22Rv1 (cell line): ENCODE data around the gene SEC31A.
"Not testable (repeated sequence)": the region's sequence is repeated elsewhere in the genome, so short reads cannot be mapped to it uniquely, and the experiment has no call there.

Source experiments
- H3K27ac ChIP-seq: fragments of 450-650 bp; 2 replicates; pipeline ENCODE4 v1.5.1; 2017
- CTCF ChIP-seq: fragments of 450-650 bp; IDR thresholded peaks from 2 replicates; pipeline ENCODE4 v1.5.1; 2017; ENCODE audit warnings: mild to moderate bottlenecking
- ZFX ChIP-seq: fragments of 450-650 bp; IDR thresholded peaks from 2 replicates; pipeline ENCODE4 v1.6.1; 2017; ENCODE audit warnings: antibody characterized with exemption, borderline replicate concordance

The SEC31A gene

GRCh38 chr4:82820689-82821088, 70.3 kb downstream of the SEC31A start:
- TF ChIP-seq ZFX (no peak), CTCF (no peak)
- H3K27ac ChIP-seq, result no peak overlapping the region

DNA sequence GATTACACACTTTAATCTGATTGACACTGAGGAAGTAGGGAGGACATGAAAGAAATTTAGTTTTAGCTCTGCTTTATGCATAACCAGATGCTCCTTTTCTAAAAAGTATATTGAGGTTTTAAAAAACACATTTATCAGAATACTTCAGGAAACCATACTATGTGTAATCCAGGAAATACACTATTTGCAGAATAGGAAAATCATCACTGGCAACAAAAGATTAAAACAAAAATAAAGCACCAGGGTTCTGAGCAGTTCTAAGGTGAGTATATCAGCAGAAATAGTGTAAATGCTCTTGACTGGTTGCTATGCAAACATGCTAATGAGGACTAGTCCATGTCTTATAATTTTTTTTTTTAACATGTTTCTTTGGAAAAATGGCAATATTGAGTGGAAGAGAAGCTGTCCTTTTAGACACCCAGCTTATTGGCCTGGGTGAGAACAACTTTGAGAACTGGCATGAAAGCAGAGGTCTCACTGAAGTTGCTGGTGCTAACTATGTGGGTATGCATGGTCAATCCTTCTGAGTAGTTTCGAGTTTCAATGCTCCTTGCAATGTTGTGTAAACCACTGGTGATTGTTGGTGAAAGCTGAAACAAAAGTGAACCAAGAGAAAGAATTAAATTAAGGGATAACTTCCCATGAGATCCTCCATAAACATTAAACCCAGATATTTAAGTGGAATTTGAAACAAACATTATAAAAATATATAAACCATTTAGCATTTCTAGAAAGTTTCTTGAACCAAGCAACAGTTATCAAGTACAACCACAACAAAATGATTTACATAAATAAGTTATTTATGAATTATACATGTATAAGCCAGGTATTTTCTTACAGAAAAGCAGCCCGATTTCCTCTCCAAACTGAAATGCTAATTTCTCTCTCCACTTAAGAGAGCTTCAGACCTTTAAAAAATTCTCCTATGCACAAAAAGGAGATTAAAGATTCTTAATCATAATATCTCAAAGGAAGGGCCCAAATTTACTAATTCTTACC, 72.0 kb downstream of the SEC31A start:
- H3K27ac ChIP-seq, result no peak overlapping the region
- TF ChIP-seq CTCF, result no peak
- TF ChIP-seq ZFX, result no peak

DNA sequence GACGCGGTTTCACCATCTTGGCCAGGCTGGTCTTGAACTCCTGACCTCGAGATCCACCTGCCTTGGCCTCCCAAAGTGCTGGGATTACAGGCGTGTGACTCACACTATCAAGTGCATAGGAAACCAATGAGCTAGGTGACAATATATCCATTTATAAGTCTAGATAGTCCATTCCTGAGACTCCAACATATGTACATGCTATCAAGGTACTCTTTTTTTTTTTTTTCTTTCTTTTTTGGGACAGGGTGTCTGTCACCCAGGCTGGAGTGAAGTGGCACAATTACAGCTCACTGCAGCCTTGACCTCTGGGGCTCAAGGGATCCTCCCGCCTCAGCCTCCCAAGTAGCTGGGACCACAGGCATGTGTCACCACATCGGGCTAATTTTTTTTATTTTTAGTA, 74.1 kb downstream of the SEC31A start:
- H3K27ac ChIP-seq, result not testable (repeated sequence)

DNA sequence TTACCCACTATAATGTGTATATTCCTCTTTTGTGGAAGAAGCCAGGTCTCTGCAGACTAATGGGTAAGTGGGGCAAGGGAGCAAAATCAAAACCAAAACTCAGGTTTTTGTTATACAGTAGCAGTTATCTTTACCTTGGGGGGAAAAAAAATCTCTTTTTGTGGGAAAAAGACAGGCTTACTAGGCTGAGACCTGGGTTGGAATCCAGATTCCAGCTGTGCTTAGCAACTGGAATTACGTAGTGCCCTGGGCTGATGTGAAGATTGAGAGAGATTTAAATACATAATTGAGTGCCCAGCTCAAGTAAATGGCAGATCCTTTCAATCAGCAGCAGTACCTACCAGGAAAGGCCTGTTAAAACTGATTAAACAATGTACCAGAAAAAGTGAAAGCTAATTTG, 76.9 kb downstream of the SEC31A start:
- TF ChIP-seq CTCF (no peak), ZFX (no peak)
- no peak overlapping the region for H3K27ac ChIP-seq

GRCh38 chr4:82811838-82812341, 79.1 kb downstream of the SEC31A start:
- no peak overlapping the region for H3K27ac ChIP-seq
- TF ChIP-seq CTCF (no peak), ZFX (no peak)

GRCh38 chr4:82811392-82811791, 79.6 kb downstream of the SEC31A start:
- no peak for TF ChIP-seq CTCF
- TF ChIP-seq ZFX, result no peak
- H3K27ac ChIP-seq, result no peak overlapping the region

GRCh38 chr4:82810176-82810575, 80.8 kb downstream of the SEC31A start:
- H3K27ac ChIP-seq, result no peak overlapping the region
- TF ChIP-seq CTCF (no peak), ZFX (no peak)
